H1 (cell line): ENCODE results near the gene DNAH1. TPM values are rescaled to one million over a fixed set of nuclear protein-coding genes. Genes with fewer than 3 reads are reported as not detected.

Source experiments
- CTCF ChIA-PET: fragments of 300-600 bp; sonication (Branson Sonifier 250); formaldehyde crosslinking; loops from one replicate; lab custom pipeline; 2021; ENCODE audit not compliant: partially characterized antibody; lab: Charles Lee
- POLR2A ChIA-PET: fragments of 300-600 bp; sonication (Branson Sonifier 250); formaldehyde crosslinking; loops from one replicate; lab custom pipeline; 2021; ENCODE audit warnings: inconsistent platforms; ENCODE audit not compliant: partially characterized antibody; lab: Charles Lee
- DNase-seq, 2 experiments: peaks; one replicate each; pipeline versions ENCODE4 v3.0.0 to v3.0.0-alpha.2; 2010 to 2022; ENCODE audit warnings: low spot score in 2 of 2, low read depth in 1 of 2, mixed read lengths in 1 of 2
- FAIRE-seq: peaks from 2 replicates; lab custom pipeline; 2011; peaks lifted over from hg19 to GRCh38; lab: Jason Lieb, UNC
- H2AFZ ChIP-seq: 2 replicates; pipeline ENCODE4 v1.8.1; 2012; ENCODE audit warnings: low read length, inconsistent platforms
- H2AK5ac ChIP-seq: 2 replicates; pipeline ENCODE4 v1.6.1; 2013; ENCODE audit warnings: low read depth, low read length
- H2BK120ac ChIP-seq: replicated peaks from 2 replicates; pipeline ENCODE3; 2013; ENCODE audit warnings: low read depth, low read length, inconsistent platforms
- H2BK12ac ChIP-seq: 2 replicates; pipeline ENCODE4 v1.6.1; 2013; ENCODE audit warnings: low read depth, low read length
- H2BK15ac ChIP-seq: 2 replicates; pipeline ENCODE4 v1.6.1; 2013; ENCODE audit warnings: low read length
- H2BK20ac ChIP-seq: 2 replicates; pipeline ENCODE4 v1.6.1; 2013; ENCODE audit warnings: low read length
- H2BK5ac ChIP-seq: 2 replicates; pipeline ENCODE4 v1.6.1; 2013; ENCODE audit warnings: low read depth, low read length
- H3K14ac ChIP-seq: 2 replicates; pipeline ENCODE4 v1.6.1; 2013; ENCODE audit warnings: inconsistent platforms; ENCODE audit not compliant: insufficient read length
- H3K18ac ChIP-seq: 2 replicates; pipeline ENCODE4 v1.6.1; 2013; ENCODE audit warnings: low read length; ENCODE audit errors: extremely low read depth
- H3K23ac ChIP-seq: 2 replicates; pipeline ENCODE4 v1.6.1; 2013; ENCODE audit warnings: inconsistent platforms; ENCODE audit not compliant: insufficient read length
- H3K23me2 ChIP-seq: 2 replicates; pipeline ENCODE4 v1.6.1; 2013; ENCODE audit warnings: low read depth, low read length
- H3K27ac ChIP-seq: 2 replicates; pipeline ENCODE4 v1.6.1; 2011; ENCODE audit warnings: low read depth, low read length, inconsistent platforms
- H3K27me3 ChIP-seq, 4 experiments: replicated peaks in 1 of 4; 1 replicate in 1 of 4; 2 replicates in 3 of 4; pipeline versions ENCODE4 v1.6.1 to v1.8.1; 2011 to 2013; ENCODE audit warnings: low read length in 3 of 4, mild to moderate bottlenecking in 3 of 4, inconsistent platforms in 2 of 4, mixed read lengths in 2 of 4, moderate library complexity in 1 of 4; ENCODE audit not compliant: control insufficient read depth in 3 of 4, insufficient read depth in 3 of 4; ENCODE audit errors: extremely low read depth in 1 of 4
- H3K36me3 ChIP-seq, 4 experiments: 2 replicates each; pipeline versions ENCODE4 v1.6.1 to v1.8.1; 2011 to 2013; ENCODE audit warnings: mild to moderate bottlenecking in 4 of 4, low read length in 3 of 4, moderate library complexity in 2 of 4, control low read depth in 1 of 4, inconsistent platforms in 1 of 4; ENCODE audit not compliant: insufficient read depth in 4 of 4, control insufficient read depth in 2 of 4
- H3K4ac ChIP-seq: replicated peaks from 2 replicates; pipeline ENCODE3; 2013; ENCODE audit warnings: low read length, low read depth, mixed read lengths, inconsistent platforms; ENCODE audit not compliant: insufficient read length
- H3K4me1 ChIP-seq, 4 experiments: replicated peaks in 1 of 4; 1 replicate in 1 of 4; 2 replicates in 3 of 4; pipeline versions ENCODE4 v1.6.1 to v1.8.1; 2011 to 2013; ENCODE audit warnings: low read length in 3 of 4, inconsistent platforms in 2 of 4, mixed read lengths in 1 of 4; ENCODE audit not compliant: insufficient read depth in 4 of 4, control insufficient read depth in 3 of 4
- H3K4me2 ChIP-seq, 2 experiments: 2 replicates each; pipeline versions ENCODE4 v1.6.1 to v1.8.1; 2011 to 2013; ENCODE audit warnings: low read depth in 2 of 2, low read length in 2 of 2, control low read depth in 1 of 2, inconsistent platforms in 1 of 2, mild to moderate bottlenecking in 1 of 2; ENCODE audit not compliant: insufficient read depth in 1 of 2
- H3K4me3 ChIP-seq, 4 experiments: fragments of 200-600, 300-600 bp in 1 of 4; sonication (generic), shearing (Covaris generic), sonication (Bioruptor Twin) in 1 of 4; 2 replicates each; pipeline versions ENCODE4 v1.5.1 to v1.8.1; 2011 to 2016; ENCODE audit warnings: low read length in 4 of 4, low read depth in 3 of 4, control low read depth in 2 of 4, inconsistent platforms in 2 of 4, mild to moderate bottlenecking in 2 of 4, mixed read lengths in 1 of 4, moderate library complexity in 1 of 4; ENCODE audit not compliant: insufficient read depth in 2 of 4; ENCODE audit errors: extremely low read depth in 1 of 4
- H3K56ac ChIP-seq: replicated peaks from 2 replicates; pipeline ENCODE3; 2013; ENCODE audit warnings: low read depth, mild to moderate bottlenecking, mixed read lengths, low read length, inconsistent platforms; ENCODE audit not compliant: insufficient read length
- H3K79me1 ChIP-seq: 2 replicates; pipeline ENCODE4 v1.6.1; 2013; ENCODE audit warnings: low read depth, low read length, control low read depth
- H3K79me2 ChIP-seq, 2 experiments: 2 replicates each; pipeline versions ENCODE4 v1.6.1 to v1.8.1; 2012 to 2013; ENCODE audit warnings: low read length in 2 of 2, mild to moderate bottlenecking in 2 of 2, inconsistent platforms in 1 of 2; ENCODE audit not compliant: insufficient read depth in 2 of 2, control insufficient read depth in 1 of 2
- H3K9ac ChIP-seq, 4 experiments: replicated peaks in 1 of 4; 1 replicate in 1 of 4; 2 replicates in 3 of 4; pipeline versions ENCODE4 v1.6.1 to v1.8.1; 2011 to 2013; ENCODE audit warnings: low read depth in 3 of 4, low read length in 3 of 4, control low read depth in 2 of 4, mild to moderate bottlenecking in 2 of 4, moderate library complexity in 2 of 4, inconsistent platforms in 1 of 4; ENCODE audit errors: extremely low read depth in 1 of 4
- H3K9me3 ChIP-seq, 2 experiments: 2 replicates each; pipeline versions ENCODE4 v1.6.1 to v1.8.1; 2012 to 2013; ENCODE audit warnings: mild to moderate bottlenecking in 2 of 2, moderate library complexity in 2 of 2, control low read depth in 1 of 2, inconsistent platforms in 1 of 2, low read depth in 1 of 2, low read length in 1 of 2, mixed read lengths in 1 of 2; ENCODE audit not compliant: insufficient read depth in 2 of 2
- H4K20me1 ChIP-seq, 2 experiments: replicated peaks in 1 of 2; 2 replicates each; pipeline versions ENCODE3 to v1.8.1; 2011 to 2013; ENCODE audit warnings: inconsistent platforms in 2 of 2, low read length in 2 of 2, mild to moderate bottlenecking in 1 of 2; ENCODE audit not compliant: insufficient read depth in 2 of 2, control insufficient read depth in 1 of 2
- H4K5ac ChIP-seq: 2 replicates; pipeline ENCODE4 v1.6.1; 2013; ENCODE audit warnings: low read length, low read depth, mixed read lengths, inconsistent platforms; ENCODE audit not compliant: insufficient read length
- H4K8ac ChIP-seq: 2 replicates; pipeline ENCODE4 v1.8.0; 2013; ENCODE audit warnings: mild to moderate bottlenecking, moderate library complexity, low read length, inconsistent platforms; ENCODE audit not compliant: insufficient read depth; ENCODE audit errors: extremely low read depth
- H4K91ac ChIP-seq: replicated peaks from 2 replicates; pipeline ENCODE3; 2013; ENCODE audit warnings: low read length, mixed read lengths, inconsistent platforms; ENCODE audit not compliant: insufficient read length
- ATF2 ChIP-seq: IDR thresholded peaks from 2 replicates; pipeline ENCODE4 v1.6.1; 2012; ENCODE audit warnings: low read length, inconsistent platforms
- BCL11A ChIP-seq, 2 experiments: IDR thresholded peaks; one replicate each; pipeline ENCODE4 v1.6.1; 2011; ENCODE audit warnings: low read depth in 2 of 2, low read length in 2 of 2, mild to moderate bottlenecking in 2 of 2
- MAFK ChIP-seq: IDR thresholded peaks from 2 replicates; pipeline ENCODE4 v1.6.1; 2012; ENCODE audit warnings: low read depth, mild to moderate bottlenecking, improper control_type of control experiment, low read length
- NANOG ChIP-seq: IDR thresholded peaks from 2 replicates; pipeline ENCODE4 v1.6.1; 2011; ENCODE audit warnings: low read length, low read depth, mild to moderate bottlenecking, inconsistent platforms; ENCODE audit not compliant: insufficient read depth, poor library complexity, severe bottlenecking
- NRF1 ChIP-seq: IDR thresholded peaks from 2 replicates; pipeline ENCODE4 v1.6.1; 2011; ENCODE audit warnings: mild to moderate bottlenecking, low read depth, low read length, improper control_type of control experiment
- SIRT6 ChIP-seq: IDR thresholded peaks from one replicate; pipeline ENCODE4 v1.7.1; 2012; ENCODE audit warnings: low read length, inconsistent platforms
- TEAD4 ChIP-seq: IDR thresholded peaks from 2 replicates; pipeline ENCODE4 v1.6.1; 2012; ENCODE audit warnings: low read depth, low read length, inconsistent platforms, mixed read lengths
- WGBS, 2 experiments: shearing (Covaris generic) in 1 of 2; methylation state at CpG; one replicate each; pipeline versions ENCODE4 v1.1.6 to v1.1.7; 2013 to 2015; ENCODE audit warnings: low lambda C conversion rate in 2 of 2, mixed read lengths in 2 of 2, inconsistent platforms in 1 of 2, low coverage in 1 of 2, missing lambda C conversion rate in 1 of 2; ENCODE audit not compliant: insufficient replicate concordance in 2 of 2, insufficient coverage in 1 of 2, insufficient read length in 1 of 2; ENCODE audit errors: extremely low coverage in 1 of 2, missing lambda C conversion rate in 1 of 2; 5-methylcytosine and 5-hydroxymethylcytosine counted together
- polyA plus RNA-seq, 7 experiments: library from polyadenylated mRNA; depleted of rRNA in 3 of 7; stranded (reverse) in 5 of 7; unstranded in 2 of 7; fragments of >200 nt in 5 of 7; fragments of 200-250 nt in 2 of 7; gene quantifications; 1 replicate in 5 of 7; 2 replicates in 1 of 7; 4 replicates in 1 of 7; pipeline versions ENCODE4 v1.2.1 to v1.2.3, GENCODE V29; 2011 to 2013; ENCODE audit warnings: missing spikeins in 2 of 7, mixed read lengths in 2 of 7
- total RNA-seq: library from RNA; stranded (reverse); fragmentation: NEBNext Ultra II Directional; extraction: Animal tissue kit (Norgen Biotek cat#: 25700); gene quantifications from 2 replicates; pipeline ENCODE4 v1.2.1, GENCODE V29; 2021

The DNAH1 gene
- total and polyA plus RNA-seq, 2 of the 8 experiments (the other 6 are each of a cell fraction or from before 2014, with no cell fraction given), result 1.0 to 1.5 TPM

DNA sequence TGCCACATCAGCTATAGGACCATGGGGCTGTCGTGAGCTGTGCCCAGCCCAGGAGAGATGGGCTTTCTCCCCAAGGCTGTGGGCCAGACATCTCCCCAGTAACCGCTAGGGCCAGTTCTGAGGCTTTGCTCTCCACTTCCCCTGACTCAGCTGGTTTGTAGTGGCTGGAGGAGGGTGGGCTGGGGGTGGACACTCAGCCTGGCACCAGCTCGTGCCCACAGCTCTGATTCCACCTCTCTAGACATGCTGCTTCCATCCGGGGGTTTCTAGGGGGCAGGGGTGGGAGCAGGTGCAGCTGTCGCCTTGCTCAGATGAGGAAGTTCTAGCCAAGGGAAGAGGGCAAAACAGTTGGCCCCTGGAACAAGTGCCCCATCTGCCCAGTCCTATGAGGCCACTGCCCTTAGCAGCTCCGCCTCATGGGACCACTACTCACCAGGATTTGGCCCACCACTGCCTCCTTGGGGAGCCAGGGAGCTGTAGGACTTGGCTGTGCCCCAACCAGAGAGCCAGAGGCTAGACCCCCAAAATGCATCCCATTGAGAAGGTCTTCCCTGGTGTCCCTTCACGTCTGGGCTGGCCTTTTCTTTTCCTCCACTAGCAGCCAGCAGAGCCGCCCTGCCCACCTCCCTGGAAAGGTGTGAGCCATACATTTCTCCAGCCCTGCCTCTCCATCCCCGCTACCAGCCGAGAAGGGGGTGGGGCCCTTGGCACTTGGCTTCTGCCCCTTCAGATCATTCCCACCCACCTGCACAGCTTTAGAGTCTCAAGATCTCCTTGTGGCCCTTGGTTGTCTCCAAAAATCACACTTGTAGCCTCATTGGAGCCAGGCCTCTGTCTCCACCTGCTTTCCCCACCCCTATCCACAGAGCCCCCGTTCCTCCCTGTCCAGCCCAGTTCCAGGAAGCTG lies 18.6 kb upstream of the DNAH1 start:
- CTCF ChIA-PET, result interaction anchor here (0.9 to 15.3 kb wide), 23 partner anchors 7 to 292 kb away, joined by 3 to 198 read pairs (median 5); partner anchors contain the start of genes DNAH1, GLYCTK and WDR82
- peak overlapping the region; percentile 70 to 90; a peak in 3 of 4 replicates for H3K4me2 ChIP-seq
- no peak for DNase-seq
- no peak overlapping the region for H2AFZ ChIP-seq
- H2AK5ac ChIP-seq, result peak overlapping the region; percentile 65; the same call in 1 of the 2 replicates
- no peak overlapping the region for H3K27ac ChIP-seq
- H4K91ac ChIP-seq, result no peak overlapping the region
- H3K36me3 ChIP-seq, result no peaks in the 10 kb centered on the region
- H3K4me1 ChIP-seq, result peaks cover 0 to 26% (median 20%) of the 10 kb centered on the region in 4 experiments; a peak in 6 of 7 replicates
- no peak overlapping the region for H2BK20ac ChIP-seq
- no peak overlapping the region for H4K8ac ChIP-seq
- H4K20me1 ChIP-seq, result no peaks in the 10 kb centered on the region
- no peak overlapping the region for H4K5ac ChIP-seq
- no peak overlapping the region for H3K18ac ChIP-seq
- H3K23ac ChIP-seq, result no peak overlapping the region
- POLR2A ChIA-PET, result interaction anchor here (0.7 to 6.0 kb wide), 13 partner anchors 9 to 156 kb away, joined by 3 to 39 read pairs (median 4); partner anchors contain the start of genes GLYCTK, TNNC1 and WDR82
- peak overlapping the region; percentile 60; the same call in 1 of the 2 replicates for H2BK12ac ChIP-seq
- 0 out of 8 replicates have a peak overlapping the region, but pooled peaks of 1 of the 4 experiments have one; percentile 57 for H3K4me3 ChIP-seq
- no peak overlapping the region; the same call in 1 of the 2 replicates for H2BK5ac ChIP-seq
- H3K79me1 ChIP-seq, result no peaks in the 10 kb centered on the region
- no peak overlapping the region for H2BK120ac ChIP-seq
- no peak overlapping the region for H3K9ac ChIP-seq
- H2BK15ac ChIP-seq, result no peak overlapping the region
- H3K79me2 ChIP-seq, result no peaks in the 10 kb centered on the region
- no peak for FAIRE-seq
- peaks cover 0 to 8% (median 2%) of the 10 kb centered on the region in 4 experiments; a peak in 3 of 7 replicates for H3K27me3 ChIP-seq
- H3K14ac ChIP-seq, result no peak overlapping the region
- H3K4ac ChIP-seq, result no peak overlapping the region
- H3K23me2 ChIP-seq, result peaks cover 16% of the 10 kb centered on the region
- no peaks in the 10 kb centered on the region for H3K9me3 ChIP-seq
- 85% methylated on average over 10 of the region's 11 CpGs; no CpG with 5 or more reads in 1 of the 2 experiments for WGBS, 2 experiments
- H3K56ac ChIP-seq, result no peak overlapping the region
- no peak for TF ChIP-seq SIRT6
- no peak for TF ChIP-seq ATF2
- TF ChIP-seq BCL11A (IDR thresholded peaks at IDR 0.05; ENCODE audit: low read depth in 2 of 2, low read length in 2 of 2), result no peak
- TF ChIP-seq NANOG, result no peak
- TF ChIP-seq MAFK, result no peak
- TF ChIP-seq TEAD4, result no peak
- TF ChIP-seq NRF1, result no peak
